Tibial nerve (tissue), 4 donors: ENCODE results near the gene CST5. TPM values are rescaled to one million over a fixed set of nuclear protein-coding genes. Genes with fewer than 3 reads are reported as not detected.

Experiments
- DNase-seq, 2 donors: peaks; one replicate each; pipeline ENCODE4 v3.0.0-alpha.2; 2019; ENCODE audit warnings: low spot score in 2 of 2
- H3K27ac ChIP-seq, 4 donors: fragments of 200-600 bp; sonication (generic) in 3 of 4; one replicate each; pipeline ENCODE4 v1.5.1; 2017 to 2019; ENCODE audit warnings: mild to moderate bottlenecking in 1 of 4
- H3K27me3 ChIP-seq, 2 donors: fragments of 200-600 bp; sonication (generic) in 1 of 2; one replicate each; pipeline versions ENCODE4 v1.5.1 to v1.6.0; 2017 to 2019
- H3K36me3 ChIP-seq, 3 donors: fragments of 200-600 bp; sonication (generic); one replicate each; pipeline ENCODE4 v1.5.1; 2018 to 2019
- H3K4me1 ChIP-seq, 4 donors: fragments of 200-600 bp; sonication (generic) in 3 of 4; one replicate each; pipeline ENCODE4 v1.5.1; 2017 to 2019
- H3K4me3 ChIP-seq, 4 donors: fragments of 200-600 bp; sonication (generic) in 3 of 4; one replicate each; pipeline ENCODE4 v1.5.1; 2017 to 2019; ENCODE audit warnings: mild to moderate bottlenecking in 1 of 4, moderate library complexity in 1 of 4
- H3K9me3 ChIP-seq, 4 donors: fragments of 200-600 bp; sonication (generic) in 3 of 4; one replicate each; pipeline ENCODE4 v1.5.1; 2017 to 2019
- CTCF ChIP-seq, 5 experiments: fragments of 200-600 bp in 3 of 5; fragments of 450-650 bp in 2 of 5; sonication (generic) in 3 of 5; IDR thresholded peaks; one replicate each; pipeline ENCODE4 v1.5.1; 2016 to 2019; ENCODE audit warnings: antibody characterized with exemption in 5 of 5, mild to moderate bottlenecking in 3 of 5, moderate library complexity in 2 of 5
- EP300 ChIP-seq, 2 donors: sonication (generic); formaldehyde crosslinking; IDR thresholded peaks; one replicate each; pipeline ENCODE4 v1.6.1; 2017; ENCODE audit warnings: antibody characterized with exemption in 2 of 2, mild to moderate bottlenecking in 1 of 2
- POLR2A ChIP-seq, 2 donors: fragments of 450-650 bp; IDR thresholded peaks; one replicate each; pipeline ENCODE4 v1.6.1; 2017; ENCODE audit warnings: antibody characterized with exemption in 2 of 2, mild to moderate bottlenecking in 2 of 2, moderate library complexity in 2 of 2
- WGBS, 2 donors: methylation state at CpG; one replicate each; pipeline ENCODE4 v1.1.5; 2018; 5-methylcytosine and 5-hydroxymethylcytosine counted together
- total RNA-seq, 4 donors: library from RNA; depleted of rRNA; stranded (reverse); fragments of >200 nt; gene quantifications; one replicate each; pipeline ENCODE4 v1.1.0, GENCODE V29; 2016

The CST5 gene, protein sequence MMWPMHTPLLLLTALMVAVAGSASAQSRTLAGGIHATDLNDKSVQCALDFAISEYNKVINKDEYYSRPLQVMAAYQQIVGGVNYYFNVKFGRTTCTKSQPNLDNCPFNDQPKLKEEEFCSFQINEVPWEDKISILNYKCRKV
- total RNA-seq = not detected

GRCh38 chr20:23879328-23879798 is at the start of gene CST5:
Gene CST5, minus strand, starts transcription at chr20:23879748. Its CDS starts 72 bp downstream, at chr20:23879676.
- Histone ChIP-seq H3K9me3 (no peaks in the 10 kb centered on the region), H3K27ac (no peak within 1 kb of the TSS), H3K27me3 (no peaks in the 10 kb centered on the region), H3K36me3 (no peaks in the 10 kb centered on the region), H3K4me3 (no peak within 1 kb of the TSS), H3K4me1 (peaks cover 0 to 15% (median 0%) of the 10 kb centered on the region in 4 donors)
- 86 to 94% methylated on average over 7 of the region's 7 CpGs for WGBS, 2 donors
- no peak for DNase-seq
- TF ChIP-seq EP300 (IDR thresholded peaks at IDR 0.05) = no peak
- TF ChIP-seq POLR2A (IDR thresholded peaks at IDR 0.05) = no peak
- no peak for TF ChIP-seq CTCF (IDR thresholded peaks at IDR 0.05)

DNA sequence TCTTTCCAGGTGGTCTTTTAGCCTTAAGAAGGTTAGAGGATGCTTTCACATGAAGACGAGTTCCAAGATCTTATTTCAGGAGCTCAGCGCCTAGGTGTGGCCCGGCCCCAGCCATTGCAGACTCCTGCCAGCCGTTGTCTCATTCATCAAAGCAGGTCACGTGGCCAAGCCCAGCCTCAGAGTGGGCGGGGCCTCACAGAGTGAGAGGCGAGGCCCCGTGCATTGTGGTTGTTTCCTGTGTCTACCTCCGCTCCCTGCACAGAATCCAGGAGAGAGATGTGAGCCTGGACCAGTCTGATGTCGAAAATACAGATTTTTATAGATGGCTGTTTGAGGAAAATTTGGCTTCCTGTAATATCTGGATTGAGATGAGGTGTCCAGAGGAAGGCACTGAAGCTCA is 49.2 kb upstream of the CST5 start:
- no peaks in the 10 kb centered on the region for H3K9me3 ChIP-seq
- no peak overlapping the region for H3K4me3 ChIP-seq
- no peaks in the 10 kb centered on the region for H3K36me3 ChIP-seq
- TF ChIP-seq EP300 (IDR thresholded peaks at IDR 0.05) (no peak), POLR2A (IDR thresholded peaks at IDR 0.05) (no peak), CTCF (IDR thresholded peaks at IDR 0.05) (no peak)
- WGBS, 2 donors = 70 to 81% methylated on average over 9 to 10 of the region's 10 CpGs
- no peak overlapping the region for H3K27ac ChIP-seq
- no peaks in the 10 kb centered on the region for H3K4me1 ChIP-seq
- no peaks in the 10 kb centered on the region for H3K27me3 ChIP-seq
- no peak for DNase-seq

- Histone ChIP-seq H3K27me3 (no peaks in the 10 kb centered on the region), H3K27ac (no peak overlapping the region), H3K36me3 (no peaks in the 10 kb centered on the region), H3K4me1 (no peaks in the 10 kb centered on the region), H3K4me3 (no peak overlapping the region), H3K9me3 (no peaks in the 10 kb centered on the region)
- 91% methylated on average over 9 of the region's 9 CpGs for WGBS, 2 donors
- no peak for TF ChIP-seq EP300 (IDR thresholded peaks at IDR 0.05)
- no peak for TF ChIP-seq POLR2A (IDR thresholded peaks at IDR 0.05)
- TF ChIP-seq CTCF (IDR thresholded peaks at IDR 0.05) = no peak
- no peak for DNase-seq
Measured at GRCh38 chr20:23928353-23928752, 48.8 kb upstream of the CST5 start.

- Histone ChIP-seq H3K27me3 (no peaks in the 10 kb centered on the region), H3K9me3 (no peaks in the 10 kb centered on the region), H3K4me1 (no peaks in the 10 kb centered on the region), H3K4me3 (no peak overlapping the region), H3K27ac (no peak overlapping the region), H3K36me3 (no peaks in the 10 kb centered on the region)
- TF ChIP-seq CTCF (IDR thresholded peaks at IDR 0.05) (no peak), POLR2A (IDR thresholded peaks at IDR 0.05) (no peak), EP300 (IDR thresholded peaks at IDR 0.05) (no peak)
- no peak for DNase-seq
- WGBS, 2 donors = 53% methylated on average over 3 of the region's 3 CpGs
Measured at GRCh38 chr20:23926944-23927872, 47.7 kb upstream of the CST5 start.

- Histone ChIP-seq H3K4me1 (no peaks in the 10 kb centered on the region), H3K4me3 (no peak overlapping the region), H3K36me3 (no peaks in the 10 kb centered on the region), H3K9me3 (no peaks in the 10 kb centered on the region), H3K27me3 (no peaks in the 10 kb centered on the region), H3K27ac (no peak overlapping the region)
- no peak for DNase-seq
- WGBS, 2 donors = 87 to 100% methylated on average over 2 of the region's 2 CpGs
- TF ChIP-seq EP300 (IDR thresholded peaks at IDR 0.05) (no peak), CTCF (IDR thresholded peaks at IDR 0.05) (no peak), POLR2A (IDR thresholded peaks at IDR 0.05) (no peak)
Measured at GRCh38 chr20:23926526-23926880, 47.0 kb upstream of the CST5 start.
